BLaER1 (cell line): ENCODE measurements around the gene PLEKHJ1.

Source experiments
- H3K27ac ChIP-seq: shearing (Covaris generic); formaldehyde crosslinking; 2 replicates; pipeline ENCODE4 v1.8.1; 2022
- H3K27me3 ChIP-seq: shearing (Covaris generic); formaldehyde crosslinking; 2 replicates; pipeline ENCODE4 v1.8.1; 2022
- H3K36me3 ChIP-seq: shearing (Covaris generic); formaldehyde crosslinking; 2 replicates; pipeline ENCODE4 v1.8.1; 2022
- H3K4me1 ChIP-seq: shearing (Covaris generic); formaldehyde crosslinking; 2 replicates; pipeline ENCODE4 v1.8.1; 2022
- H3K4me2 ChIP-seq: shearing (Covaris generic); formaldehyde crosslinking; 2 replicates; pipeline ENCODE4 v1.8.1; 2022
- H3K4me3 ChIP-seq: shearing (Covaris generic); formaldehyde crosslinking; 2 replicates; pipeline ENCODE4 v1.8.1; 2022
- H3K9ac ChIP-seq: shearing (Covaris generic); formaldehyde crosslinking; 2 replicates; pipeline ENCODE4 v1.8.1; 2022
- H3K9me3 ChIP-seq: shearing (Covaris generic); formaldehyde crosslinking; 2 replicates; pipeline ENCODE4 v1.8.1; 2022
- H4K20me1 ChIP-seq: shearing (Covaris generic); formaldehyde crosslinking; 2 replicates; pipeline ENCODE4 v1.8.1; 2022
- Cebpa-rat ChIP-seq: shearing (Covaris generic); IDR thresholded peaks from 2 replicates; pipeline ENCODE4 v1.8.1; 2022

Gene PLEKHJ1

GRCh38 chr19:2193807-2194206, 42.3 kb downstream of the PLEKHJ1 start:
- Histone ChIP-seq H3K9ac (no peak overlapping the region), H3K27me3 (no peaks in the 10 kb centered on the region), H3K4me1 (peaks cover 48% of the 10 kb centered on the region), H3K4me3 (no peak overlapping the region), H3K36me3 (peaks cover 99% of the 10 kb centered on the region), H3K4me2 (no peak overlapping the region), H4K20me1 (peaks cover 100% of the 10 kb centered on the region), H3K27ac (no peak overlapping the region), H3K9me3 (no peaks in the 10 kb centered on the region)
- TF ChIP-seq Cebpa-rat = no peak

GRCh38 chr19:2192862-2193261, 43.3 kb downstream of the PLEKHJ1 start:
- no peak overlapping the region for H3K27ac ChIP-seq
- no peak overlapping the region for H3K9ac ChIP-seq
- H3K4me1 ChIP-seq = peaks cover 47% of the 10 kb centered on the region
- H3K27me3 ChIP-seq = no peaks in the 10 kb centered on the region
- peaks cover 94% of the 10 kb centered on the region for H3K36me3 ChIP-seq
- no peaks in the 10 kb centered on the region for H3K9me3 ChIP-seq
- H3K4me2 ChIP-seq = no peak overlapping the region
- TF ChIP-seq Cebpa-rat = no peak
- peaks cover 99% of the 10 kb centered on the region for H4K20me1 ChIP-seq
- H3K4me3 ChIP-seq = no peak overlapping the region

- Histone ChIP-seq H3K4me1 (peaks cover 46% of the 10 kb centered on the region), H3K9ac (no peak overlapping the region), H3K9me3 (peaks cover 7% of the 10 kb centered on the region), H3K36me3 (peaks cover 91% of the 10 kb centered on the region), H3K27me3 (no peaks in the 10 kb centered on the region), H3K4me2 (no peak overlapping the region), H4K20me1 (peaks cover 99% of the 10 kb centered on the region), H3K4me3 (no peak overlapping the region), H3K27ac (no peak overlapping the region)
- no peak for TF ChIP-seq Cebpa-rat
Observed at GRCh38 chr19:2191456-2192310, 44.4 kb downstream of the PLEKHJ1 start.

GRCh38 chr19:2190848-2191455, 45.2 kb downstream of the PLEKHJ1 start:
- Histone ChIP-seq H3K36me3 (peaks cover 91% of the 10 kb centered on the region), H3K9ac (no peak overlapping the region), H3K4me3 (no peak overlapping the region), H3K9me3 (peaks cover 14% of the 10 kb centered on the region), H3K27ac (peak overlapping the region; percentile 64; the same call in 1 of the 2 replicates), H3K4me1 (peaks cover 44% of the 10 kb centered on the region), H3K4me2 (no peak overlapping the region), H4K20me1 (peaks cover 99% of the 10 kb centered on the region), H3K27me3 (no peaks in the 10 kb centered on the region)
- no peak for TF ChIP-seq Cebpa-rat

GRCh38 chr19:2189880-2190279, 46.2 kb downstream of the PLEKHJ1 start:
- Histone ChIP-seq H3K4me1 (peaks cover 47% of the 10 kb centered on the region), H3K27ac (peak overlapping the region; percentile 64), H3K4me2 (peak overlapping the region; percentile 70), H3K36me3 (peaks cover 91% of the 10 kb centered on the region), H3K9ac (peak overlapping the region; percentile 61; the same call in 1 of the 2 replicates), H3K9me3 (peaks cover 16% of the 10 kb centered on the region), H4K20me1 (peaks cover 99% of the 10 kb centered on the region), H3K27me3 (no peaks in the 10 kb centered on the region), H3K4me3 (no peak overlapping the region)
- no peak for TF ChIP-seq Cebpa-rat

GRCh38 chr19:2188708-2189385, 47.3 kb downstream of the PLEKHJ1 start:
- Histone ChIP-seq H3K27ac (peak overlapping the region; percentile 64), H3K4me3 (no peak overlapping the region), H4K20me1 (peaks cover 99% of the 10 kb centered on the region)

GRCh38 chr19:2187159-2187558, 49.0 kb downstream of the PLEKHJ1 start:
- Histone ChIP-seq H3K27ac (0 out of 2 replicates have a peak overlapping the region, but pooled peaks have one; percentile 6), H3K36me3 (peaks cover 91% of the 10 kb centered on the region), H3K9me3 (peaks cover 16% of the 10 kb centered on the region), H3K4me3 (no peak overlapping the region), H4K20me1 (peaks cover 99% of the 10 kb centered on the region), H3K4me1 (peaks cover 59% of the 10 kb centered on the region), H3K9ac (no peak overlapping the region), H3K27me3 (no peaks in the 10 kb centered on the region), H3K4me2 (peak overlapping the region; percentile 76)
- no peak for TF ChIP-seq Cebpa-rat

More at GRCh38 chr19:2188708-2189385, 47.3 kb downstream of the PLEKHJ1 start:
- Histone ChIP-seq H3K36me3 (peaks cover 91% of the 10 kb centered on the region), H3K9me3 (peaks cover 16% of the 10 kb centered on the region), H3K27me3 (no peaks in the 10 kb centered on the region), H3K9ac (peak overlapping the region; percentile 61), H3K4me2 (peak overlapping the region; percentile 70), H3K4me1 (peaks cover 57% of the 10 kb centered on the region)
- no peak for TF ChIP-seq Cebpa-rat

- Histone ChIP-seq H3K36me3 (peaks cover 90% of the 10 kb centered on the region), H3K27ac (no peak overlapping the region), H4K20me1 (peaks cover 99% of the 10 kb centered on the region), H3K4me1 (peaks cover 59% of the 10 kb centered on the region), H3K4me2 (no peak overlapping the region), H3K9ac (no peak overlapping the region), H3K27me3 (no peaks in the 10 kb centered on the region), H3K4me3 (no peak overlapping the region), H3K9me3 (peaks cover 16% of the 10 kb centered on the region)
- TF ChIP-seq Cebpa-rat = no peak
Observed at GRCh38 chr19:2186071-2186846, 49.9 kb downstream of the PLEKHJ1 start.

GRCh38 chr19:2185734-2186070, 50.4 kb downstream of the PLEKHJ1 start:
- TF ChIP-seq Cebpa-rat = no peak
- H4K20me1 ChIP-seq = peaks cover 99% of the 10 kb centered on the region
- no peak overlapping the region for H3K4me2 ChIP-seq
- peaks cover 90% of the 10 kb centered on the region for H3K36me3 ChIP-seq
- no peak overlapping the region for H3K27ac ChIP-seq
- no peaks in the 10 kb centered on the region for H3K27me3 ChIP-seq
- no peak overlapping the region for H3K4me3 ChIP-seq
- H3K4me1 ChIP-seq = peaks cover 63% of the 10 kb centered on the region
- no peak overlapping the region for H3K9ac ChIP-seq
- peaks cover 16% of the 10 kb centered on the region for H3K9me3 ChIP-seq
